Liver (tissue), 3 donors: ENCODE measurements around the gene STIM1.

Source experiments
- EGR1 ChIP-seq, 2 donors: IDR thresholded peaks; 2 replicates each; pipeline ENCODE4 v1.6.1; 2016 to 2018; ENCODE audit warnings: antibody characterized with exemption in 2 of 2, low read depth in 2 of 2
- SP1 ChIP-seq: IDR thresholded peaks from 2 replicates; pipeline ENCODE4 v1.6.1; 2018; ENCODE audit warnings: antibody characterized with exemption, mild to moderate bottlenecking
- TAF1 ChIP-seq: conservative IDR thresholded peaks from 2 replicates; pipeline ENCODE4 v1.6.1; 2016; ENCODE audit warnings: antibody characterized with exemption, mild to moderate bottlenecking
- YY1 ChIP-seq: IDR thresholded peaks from 2 replicates; pipeline ENCODE4 v1.6.1; 2016; ENCODE audit warnings: antibody characterized with exemption, mild to moderate bottlenecking
- TF ChIP-seq, protein P1 (sequence below): fragments of 150-350 bp; IDR thresholded peaks from 2 replicates; pipeline ENCODE4 v1.5.1; 2017; ENCODE audit warnings: improper control_type of control experiment, low read depth, low read length; ENCODE audit not compliant: missing input control
- TF ChIP-seq, protein P2 (sequence below): IDR thresholded peaks from 2 replicates; pipeline ENCODE4 v1.6.1; 2016; ENCODE audit warnings: antibody characterized with exemption, mild to moderate bottlenecking
- TF ChIP-seq, protein P3 (sequence below): IDR thresholded peaks from 2 replicates; pipeline ENCODE4 v1.6.1; 2016; ENCODE audit warnings: antibody characterized with exemption
- TF ChIP-seq, protein P4 (sequence below): IDR thresholded peaks from 2 replicates; pipeline ENCODE4 v1.6.1; 2016; ENCODE audit warnings: antibody characterized with exemption
- TF ChIP-seq, protein P5 (sequence below): IDR thresholded peaks from 2 replicates; pipeline ENCODE4 v1.6.1; 2016; ENCODE audit warnings: antibody characterized with exemption
- donor health status: healthy.
- donor health status: healthy.

DNA sequence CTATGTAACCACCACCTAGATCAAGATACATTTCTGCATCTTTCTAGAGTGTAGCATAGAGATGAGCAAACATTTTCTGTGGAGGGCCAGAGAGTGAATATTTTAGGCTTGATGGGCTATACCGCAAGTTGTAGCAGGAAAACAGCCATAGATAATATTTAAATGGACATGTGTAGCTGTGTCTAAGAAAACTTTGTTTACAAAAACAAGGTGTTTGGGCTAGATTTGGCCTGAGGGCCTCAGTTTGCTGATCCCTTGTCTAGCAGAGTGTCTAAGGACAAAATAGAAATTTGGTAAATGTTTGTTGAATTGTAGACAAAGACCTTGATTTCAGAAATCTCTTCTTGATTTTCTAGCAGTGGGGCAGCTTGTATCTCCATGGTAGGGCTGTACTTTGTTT is 36.3 kb downstream of the STIM1 start:
- TF ChIP-seq, protein P1, sequence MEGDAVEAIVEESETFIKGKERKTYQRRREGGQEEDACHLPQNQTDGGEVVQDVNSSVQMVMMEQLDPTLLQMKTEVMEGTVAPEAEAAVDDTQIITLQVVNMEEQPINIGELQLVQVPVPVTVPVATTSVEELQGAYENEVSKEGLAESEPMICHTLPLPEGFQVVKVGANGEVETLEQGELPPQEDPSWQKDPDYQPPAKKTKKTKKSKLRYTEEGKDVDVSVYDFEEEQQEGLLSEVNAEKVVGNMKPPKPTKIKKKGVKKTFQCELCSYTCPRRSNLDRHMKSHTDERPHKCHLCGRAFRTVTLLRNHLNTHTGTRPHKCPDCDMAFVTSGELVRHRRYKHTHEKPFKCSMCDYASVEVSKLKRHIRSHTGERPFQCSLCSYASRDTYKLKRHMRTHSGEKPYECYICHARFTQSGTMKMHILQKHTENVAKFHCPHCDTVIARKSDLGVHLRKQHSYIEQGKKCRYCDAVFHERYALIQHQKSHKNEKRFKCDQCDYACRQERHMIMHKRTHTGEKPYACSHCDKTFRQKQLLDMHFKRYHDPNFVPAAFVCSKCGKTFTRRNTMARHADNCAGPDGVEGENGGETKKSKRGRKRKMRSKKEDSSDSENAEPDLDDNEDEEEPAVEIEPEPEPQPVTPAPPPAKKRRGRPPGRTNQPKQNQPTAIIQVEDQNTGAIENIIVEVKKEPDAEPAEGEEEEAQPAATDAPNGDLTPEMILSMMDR = no peak
- TF ChIP-seq, protein P2, sequence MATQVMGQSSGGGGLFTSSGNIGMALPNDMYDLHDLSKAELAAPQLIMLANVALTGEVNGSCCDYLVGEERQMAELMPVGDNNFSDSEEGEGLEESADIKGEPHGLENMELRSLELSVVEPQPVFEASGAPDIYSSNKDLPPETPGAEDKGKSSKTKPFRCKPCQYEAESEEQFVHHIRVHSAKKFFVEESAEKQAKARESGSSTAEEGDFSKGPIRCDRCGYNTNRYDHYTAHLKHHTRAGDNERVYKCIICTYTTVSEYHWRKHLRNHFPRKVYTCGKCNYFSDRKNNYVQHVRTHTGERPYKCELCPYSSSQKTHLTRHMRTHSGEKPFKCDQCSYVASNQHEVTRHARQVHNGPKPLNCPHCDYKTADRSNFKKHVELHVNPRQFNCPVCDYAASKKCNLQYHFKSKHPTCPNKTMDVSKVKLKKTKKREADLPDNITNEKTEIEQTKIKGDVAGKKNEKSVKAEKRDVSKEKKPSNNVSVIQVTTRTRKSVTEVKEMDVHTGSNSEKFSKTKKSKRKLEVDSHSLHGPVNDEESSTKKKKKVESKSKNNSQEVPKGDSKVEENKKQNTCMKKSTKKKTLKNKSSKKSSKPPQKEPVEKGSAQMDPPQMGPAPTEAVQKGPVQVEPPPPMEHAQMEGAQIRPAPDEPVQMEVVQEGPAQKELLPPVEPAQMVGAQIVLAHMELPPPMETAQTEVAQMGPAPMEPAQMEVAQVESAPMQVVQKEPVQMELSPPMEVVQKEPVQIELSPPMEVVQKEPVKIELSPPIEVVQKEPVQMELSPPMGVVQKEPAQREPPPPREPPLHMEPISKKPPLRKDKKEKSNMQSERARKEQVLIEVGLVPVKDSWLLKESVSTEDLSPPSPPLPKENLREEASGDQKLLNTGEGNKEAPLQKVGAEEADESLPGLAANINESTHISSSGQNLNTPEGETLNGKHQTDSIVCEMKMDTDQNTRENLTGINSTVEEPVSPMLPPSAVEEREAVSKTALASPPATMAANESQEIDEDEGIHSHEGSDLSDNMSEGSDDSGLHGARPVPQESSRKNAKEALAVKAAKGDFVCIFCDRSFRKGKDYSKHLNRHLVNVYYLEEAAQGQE = no peak
- TF ChIP-seq, protein P3, sequence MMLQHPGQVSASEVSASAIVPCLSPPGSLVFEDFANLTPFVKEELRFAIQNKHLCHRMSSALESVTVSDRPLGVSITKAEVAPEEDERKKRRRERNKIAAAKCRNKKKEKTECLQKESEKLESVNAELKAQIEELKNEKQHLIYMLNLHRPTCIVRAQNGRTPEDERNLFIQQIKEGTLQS = no peak
- TF ChIP-seq TAF1 = no peak
- TF ChIP-seq, protein P4, sequence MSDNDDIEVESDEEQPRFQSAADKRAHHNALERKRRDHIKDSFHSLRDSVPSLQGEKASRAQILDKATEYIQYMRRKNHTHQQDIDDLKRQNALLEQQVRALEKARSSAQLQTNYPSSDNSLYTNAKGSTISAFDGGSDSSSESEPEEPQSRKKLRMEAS = no peak
- TF ChIP-seq, protein P5, sequence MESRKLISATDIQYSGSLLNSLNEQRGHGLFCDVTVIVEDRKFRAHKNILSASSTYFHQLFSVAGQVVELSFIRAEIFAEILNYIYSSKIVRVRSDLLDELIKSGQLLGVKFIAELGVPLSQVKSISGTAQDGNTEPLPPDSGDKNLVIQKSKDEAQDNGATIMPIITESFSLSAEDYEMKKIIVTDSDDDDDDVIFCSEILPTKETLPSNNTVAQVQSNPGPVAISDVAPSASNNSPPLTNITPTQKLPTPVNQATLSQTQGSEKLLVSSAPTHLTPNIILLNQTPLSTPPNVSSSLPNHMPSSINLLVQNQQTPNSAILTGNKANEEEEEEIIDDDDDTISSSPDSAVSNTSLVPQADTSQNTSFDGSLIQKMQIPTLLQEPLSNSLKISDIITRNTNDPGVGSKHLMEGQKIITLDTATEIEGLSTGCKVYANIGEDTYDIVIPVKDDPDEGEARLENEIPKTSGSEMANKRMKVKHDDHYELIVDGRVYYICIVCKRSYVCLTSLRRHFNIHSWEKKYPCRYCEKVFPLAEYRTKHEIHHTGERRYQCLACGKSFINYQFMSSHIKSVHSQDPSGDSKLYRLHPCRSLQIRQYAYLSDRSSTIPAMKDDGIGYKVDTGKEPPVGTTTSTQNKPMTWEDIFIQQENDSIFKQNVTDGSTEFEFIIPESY = no peak
- TF ChIP-seq SP1 = no peak
- no peak for TF ChIP-seq YY1
- no peak for TF ChIP-seq EGR1 (IDR thresholded peaks at IDR 0.05; ENCODE audit: low read depth in 2 of 2)
